Choroid plexus epithelial cell (primary cell): ENCODE results near the gene SAFB2.
A peak's percentile ranks its signal among the peaks of the same experiment; 100 is the strongest.

Experiments used
- DNase-seq: peaks from one replicate; pipeline ENCODE4 v3.0.0-alpha.2; 2010; ENCODE audit warnings: low read depth
- H3K4me3 ChIP-seq: 2 replicates; pipeline ENCODE4 v1.5.1; 2011; ENCODE audit warnings: low read depth, mild to moderate bottlenecking, control low read depth, low read length, moderate library complexity
- CTCF ChIP-seq: conservative IDR thresholded peaks from 2 replicates; pipeline ENCODE4 v1.5.1; 2011; ENCODE audit warnings: low read depth, mild to moderate bottlenecking, control low read depth, inconsistent platforms, low read length, moderate library complexity

SAFB2 gene

GRCh38 chr19:5627395-5627904, 4.9 kb upstream of the SAFB2 start:
- H3K4me3 ChIP-seq: no peak overlapping the region
- TF ChIP-seq CTCF: no peak
- DNase-seq: peak; percentile 43

GRCh38 chr19:5625641-5626040, 3.1 kb upstream of the SAFB2 start:
- H3K4me3 ChIP-seq: no peak overlapping the region
- no peak for DNase-seq
- no peak for TF ChIP-seq CTCF

- no peak for TF ChIP-seq CTCF
- H3K4me3 ChIP-seq: peak overlapping the region; percentile 98
- peak; percentile 25 for DNase-seq
Measured at GRCh38 chr19:5624741-5625278, 2.2 kb upstream of the SAFB2 start.

DNA sequence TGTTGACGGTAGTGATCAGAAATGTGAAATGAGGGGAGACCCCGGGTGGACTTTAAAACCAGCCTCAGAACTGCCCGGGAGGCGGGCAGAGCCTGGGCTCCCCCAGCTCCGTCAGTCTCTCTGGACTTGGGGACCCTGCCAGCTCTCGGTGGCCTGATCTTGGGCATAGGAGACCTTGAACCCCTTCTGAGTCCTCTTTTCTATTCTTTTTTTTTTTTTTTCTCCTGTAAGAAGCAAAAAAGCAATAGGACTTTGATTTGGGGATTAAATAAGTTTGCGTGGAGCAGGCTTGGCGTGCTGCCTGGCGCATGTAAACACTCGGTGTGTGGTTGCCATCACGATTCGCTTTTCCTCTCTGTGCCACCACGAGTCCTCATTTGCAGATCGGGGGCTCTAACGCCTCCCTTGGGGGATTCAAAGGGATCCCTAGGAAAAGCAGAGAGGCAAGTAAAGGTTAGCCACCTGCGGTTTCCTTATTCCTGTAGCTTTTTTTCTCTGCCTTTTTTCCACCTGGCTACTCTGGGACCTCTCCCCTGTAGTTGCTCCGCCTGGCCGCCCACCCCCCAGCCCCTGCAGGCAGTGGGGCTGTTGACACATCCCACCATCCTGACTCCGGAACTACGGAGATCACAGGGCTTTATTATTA, 1.6 kb upstream of the SAFB2 start:
- DNase-seq: peak; percentile 60
- H3K4me3 ChIP-seq: peak overlapping the region; percentile 98
- no peak for TF ChIP-seq CTCF

DNA sequence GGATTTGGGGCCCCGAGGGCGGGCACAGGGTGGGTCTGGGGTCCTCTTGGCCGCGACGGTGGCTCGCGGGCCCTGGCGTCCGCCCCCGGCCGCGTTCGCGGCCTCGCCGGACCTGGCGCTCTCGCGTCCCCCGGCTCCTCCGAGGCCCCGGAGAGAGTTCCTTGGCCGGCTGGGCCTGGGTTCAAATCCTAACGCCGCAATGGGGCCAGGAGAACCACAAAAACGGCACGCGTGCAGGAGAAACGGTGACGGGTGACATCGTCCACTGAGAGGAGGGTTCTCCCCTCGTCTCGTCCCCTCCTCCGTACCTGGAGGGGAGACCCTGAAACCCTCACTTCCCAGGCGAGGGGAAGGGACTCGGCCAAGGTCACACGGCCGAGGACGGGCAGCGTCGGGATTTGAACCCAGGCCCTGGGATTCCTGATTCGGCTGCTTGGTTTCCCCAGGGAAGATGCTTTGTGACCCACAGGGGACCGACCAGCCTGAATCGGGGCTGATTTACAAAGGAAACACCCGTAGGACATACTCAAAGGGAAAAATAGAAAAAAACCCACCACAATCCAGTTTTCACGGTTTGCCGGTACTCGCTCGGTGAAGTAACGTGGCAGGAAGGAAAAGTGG, 931 bp upstream of the SAFB2 start:
- peak overlapping the region; percentile 98 for H3K4me3 ChIP-seq
- DNase-seq: peak; percentile 12
- no peak for TF ChIP-seq CTCF

- peak overlapping the region; percentile 94 for H3K4me3 ChIP-seq
- peak; percentile 12 for DNase-seq
- no peak for TF ChIP-seq CTCF
Measured at GRCh38 chr19:5621945-5622464, 571 bp downstream of the SAFB2 start.
